VCaP (cell line): ENCODE data around the gene LGSN.
"Not testable (repeated sequence)": the region's sequence is repeated elsewhere in the genome, so short reads cannot be mapped to it uniquely, and the experiment has no call there.

Experiments
- H3K27ac ChIP-seq: fragments of 450-650 bp; 2 replicates; pipeline ENCODE4 v1.5.1; 2017
- TF ChIP-seq, protein P1 (sequence below): fragments of 450-650 bp; conservative IDR thresholded peaks from 2 replicates; pipeline ENCODE4 v1.5.1; 2017; ENCODE audit warnings: mild to moderate bottlenecking, moderate library complexity

The LGSN gene

DNA sequence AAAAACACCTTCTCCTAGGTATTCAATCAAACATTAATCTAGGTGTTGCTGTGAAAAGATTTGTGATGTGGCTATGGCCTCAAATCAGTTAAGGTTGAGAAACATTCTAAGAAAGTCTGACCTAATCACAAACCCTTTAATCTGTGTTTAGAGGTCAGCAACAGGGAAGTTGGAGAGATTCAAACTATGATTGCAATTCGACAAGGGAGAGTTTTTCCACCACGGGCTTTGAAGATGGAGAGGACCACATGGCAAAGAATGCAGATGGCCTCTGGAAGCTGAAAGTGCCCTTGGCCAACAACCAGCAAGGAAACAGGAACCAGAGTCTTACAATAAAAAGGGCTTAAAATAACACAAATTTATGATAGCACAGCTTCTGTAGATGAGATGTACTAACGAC, 29.6 kb upstream of the LGSN start:
- TF ChIP-seq, protein P1, sequence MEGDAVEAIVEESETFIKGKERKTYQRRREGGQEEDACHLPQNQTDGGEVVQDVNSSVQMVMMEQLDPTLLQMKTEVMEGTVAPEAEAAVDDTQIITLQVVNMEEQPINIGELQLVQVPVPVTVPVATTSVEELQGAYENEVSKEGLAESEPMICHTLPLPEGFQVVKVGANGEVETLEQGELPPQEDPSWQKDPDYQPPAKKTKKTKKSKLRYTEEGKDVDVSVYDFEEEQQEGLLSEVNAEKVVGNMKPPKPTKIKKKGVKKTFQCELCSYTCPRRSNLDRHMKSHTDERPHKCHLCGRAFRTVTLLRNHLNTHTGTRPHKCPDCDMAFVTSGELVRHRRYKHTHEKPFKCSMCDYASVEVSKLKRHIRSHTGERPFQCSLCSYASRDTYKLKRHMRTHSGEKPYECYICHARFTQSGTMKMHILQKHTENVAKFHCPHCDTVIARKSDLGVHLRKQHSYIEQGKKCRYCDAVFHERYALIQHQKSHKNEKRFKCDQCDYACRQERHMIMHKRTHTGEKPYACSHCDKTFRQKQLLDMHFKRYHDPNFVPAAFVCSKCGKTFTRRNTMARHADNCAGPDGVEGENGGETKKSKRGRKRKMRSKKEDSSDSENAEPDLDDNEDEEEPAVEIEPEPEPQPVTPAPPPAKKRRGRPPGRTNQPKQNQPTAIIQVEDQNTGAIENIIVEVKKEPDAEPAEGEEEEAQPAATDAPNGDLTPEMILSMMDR, result no peak

GRCh38 chr6:63348836-63349235, 29.1 kb upstream of the LGSN start:
- TF ChIP-seq, protein P1, result no peak
- H3K27ac ChIP-seq, result no peak overlapping the region

More for the DNA sequence above, 29.6 kb upstream of the LGSN start:
- no peak overlapping the region for H3K27ac ChIP-seq

- TF ChIP-seq, protein P1, result no peak
- no peak overlapping the region for H3K27ac ChIP-seq
Observed at GRCh38 chr6:63347599-63347998, 27.8 kb upstream of the LGSN start.

- H3K27ac ChIP-seq, result no peak overlapping the region
- TF ChIP-seq, protein P1, result no peak
Observed at GRCh38 chr6:63346217-63346835, 26.5 kb upstream of the LGSN start.

GRCh38 chr6:63340351-63340750, 20.6 kb upstream of the LGSN start:
- TF ChIP-seq, protein P1, result no peak
- H3K27ac ChIP-seq, result no peak overlapping the region

DNA sequence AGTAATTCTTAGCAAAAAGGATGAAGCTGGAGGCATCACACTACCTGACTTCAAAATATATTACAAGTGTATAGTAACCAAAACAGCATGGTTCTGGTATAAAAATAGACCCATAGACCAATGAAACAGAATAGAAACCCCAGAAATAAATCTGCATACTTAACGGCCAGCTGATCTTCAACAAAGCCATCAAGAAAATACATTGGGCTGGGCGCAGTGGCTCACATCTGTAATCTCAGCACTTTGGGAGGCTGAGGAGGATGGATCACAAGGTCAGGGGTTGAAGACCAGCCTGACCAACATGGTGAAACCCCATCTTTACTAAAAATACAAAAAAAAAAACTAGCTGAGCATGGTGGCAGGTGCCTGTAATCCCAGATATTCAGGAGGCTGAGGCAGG, 14.9 kb upstream of the LGSN start:
- not testable (repeated sequence) for H3K27ac ChIP-seq

GRCh38 chr6:63333440-63333839, 13.7 kb upstream of the LGSN start:
- TF ChIP-seq, protein P1, result no peak
- H3K27ac ChIP-seq, result no peak overlapping the region

GRCh38 chr6:63326630-63327029, 6.8 kb upstream of the LGSN start:
- H3K27ac ChIP-seq, result not testable (repeated sequence)

DNA sequence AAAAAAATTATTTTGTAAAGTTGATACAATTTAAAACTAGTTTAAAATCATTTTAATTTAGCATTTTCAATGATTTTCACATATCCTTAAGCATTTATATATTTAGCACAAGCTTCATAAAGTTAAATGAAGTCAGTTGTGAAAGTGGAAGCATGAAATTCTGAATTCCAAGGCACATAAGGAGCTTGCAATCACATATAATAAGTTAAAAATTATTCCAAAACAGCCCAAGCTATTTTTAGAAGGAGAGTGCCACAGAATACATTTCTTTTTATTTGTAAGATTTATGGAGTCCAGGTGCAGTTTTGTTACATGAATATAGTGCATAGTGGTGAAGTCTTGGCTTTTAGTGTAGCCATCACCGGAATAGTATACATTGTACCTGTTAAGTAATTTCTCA, 3.2 kb upstream of the LGSN start:
- TF ChIP-seq, protein P1, result no peak
- H3K27ac ChIP-seq, result no peak overlapping the region
